T-helper 1 cell treated with Interleukin-12 subunit alpha and Interleukin-12 subunit beta and Interleukin-4 antibody, amounts not matched to agents 30 μg/mL and 1 μg/mL, for 36 hours (primary cell): ENCODE data around the gene ARMH2.

Experiments used
- H3K27ac Mint-ChIP-seq: one replicate; pipeline ENCODE4 v1.8.0; 2021; ENCODE audit warnings: mild to moderate bottlenecking, mixed read lengths
- H3K27me3 Mint-ChIP-seq: one replicate; pipeline ENCODE4 v1.8.0; 2021; ENCODE audit warnings: low read depth, mixed read lengths
- H3K36me3 Mint-ChIP-seq: one replicate; pipeline ENCODE4 v1.8.0; 2021; ENCODE audit warnings: low read depth, mixed read lengths
- H3K4me1 Mint-ChIP-seq: one replicate; pipeline ENCODE4 v1.8.0; 2021; ENCODE audit warnings: low read depth, mixed read lengths
- H3K4me3 Mint-ChIP-seq: one replicate; pipeline ENCODE4 v1.8.0; 2021; ENCODE audit warnings: mild to moderate bottlenecking, moderate library complexity, mixed read lengths
- H3K9me3 Mint-ChIP-seq: one replicate; pipeline ENCODE4 v1.8.0; 2021; ENCODE audit warnings: mixed read lengths

Gene ARMH2

DNA sequence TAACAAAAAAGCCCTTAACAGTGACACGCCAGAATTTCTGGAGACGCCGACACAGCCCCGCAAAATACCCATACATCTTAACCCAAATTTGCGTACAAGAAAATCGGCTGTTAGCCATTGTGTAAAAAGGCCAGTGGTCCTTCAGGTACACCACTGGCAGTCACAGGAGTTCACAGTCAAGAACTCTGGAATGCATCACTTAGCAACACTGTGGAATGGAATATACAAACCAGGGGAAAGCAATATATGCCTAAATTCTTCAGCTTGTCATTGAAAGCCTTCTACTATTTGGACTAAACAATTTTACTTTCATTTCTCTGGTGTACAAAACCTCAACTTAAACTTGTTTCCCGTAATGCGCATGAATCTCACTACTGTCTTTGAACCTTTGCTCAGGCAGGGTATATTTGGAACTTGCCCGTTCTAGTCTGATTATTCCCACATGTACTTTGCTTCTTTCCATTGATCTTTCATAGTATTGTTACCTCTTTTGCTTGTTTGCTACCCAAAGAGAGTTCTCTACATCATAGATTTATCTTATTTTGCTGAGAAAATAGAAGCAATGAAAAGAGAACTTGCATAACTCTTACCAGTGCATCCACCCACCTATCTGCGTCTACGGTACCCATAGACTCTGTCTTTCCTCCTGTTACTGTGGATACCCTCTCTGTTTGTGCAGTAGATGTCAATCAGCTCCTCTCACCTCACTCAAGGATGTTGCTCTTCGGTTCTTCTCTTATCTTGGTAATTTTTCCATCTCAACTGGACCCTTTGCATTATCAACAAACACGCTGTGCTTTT lies at the start of gene ARMH2:
Gene ARMH2, minus strand, starts transcription at position 178 of the 801 bp plus-strand sequence. Its CDS starts 60 bp downstream, at position 118.
- Mint-ChIP-seq H3K36me3 (peaks cover 30% of the 10 kb centered on the region), H3K27ac (peak within 1 kb of the TSS; percentile 50), H3K27me3 (no peaks in the 10 kb centered on the region), H3K4me1 (peaks cover 16% of the 10 kb centered on the region), H3K9me3 (no peaks in the 10 kb centered on the region), H3K4me3 (no peak within 1 kb of the TSS)

DNA sequence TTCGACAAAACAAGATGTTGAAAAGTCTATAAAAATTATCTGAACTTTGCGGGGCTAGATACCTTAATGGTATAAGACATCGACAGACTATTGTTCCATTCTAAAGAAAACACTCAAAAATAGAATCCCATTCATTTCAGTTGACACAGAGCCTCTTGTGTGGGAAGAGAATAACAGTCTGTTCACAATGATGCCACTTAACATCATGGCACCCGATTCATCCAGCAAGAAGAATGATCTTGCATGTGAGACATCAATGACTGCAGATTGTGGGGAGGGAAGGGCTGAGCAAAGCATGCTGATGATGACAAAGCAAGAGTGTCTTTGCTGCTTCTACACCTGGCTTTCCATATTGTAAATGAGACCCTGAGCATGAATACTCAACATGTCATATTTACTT lies 49.7 kb upstream of the ARMH2 start:
- H3K27ac Mint-ChIP-seq, result no peak overlapping the region
- no peaks in the 10 kb centered on the region for H3K27me3 Mint-ChIP-seq
- H3K9me3 Mint-ChIP-seq, result no peaks in the 10 kb centered on the region
- H3K4me3 Mint-ChIP-seq, result no peak overlapping the region
- peaks cover 75% of the 10 kb centered on the region for H3K36me3 Mint-ChIP-seq
- H3K4me1 Mint-ChIP-seq, result peaks cover 20% of the 10 kb centered on the region

DNA sequence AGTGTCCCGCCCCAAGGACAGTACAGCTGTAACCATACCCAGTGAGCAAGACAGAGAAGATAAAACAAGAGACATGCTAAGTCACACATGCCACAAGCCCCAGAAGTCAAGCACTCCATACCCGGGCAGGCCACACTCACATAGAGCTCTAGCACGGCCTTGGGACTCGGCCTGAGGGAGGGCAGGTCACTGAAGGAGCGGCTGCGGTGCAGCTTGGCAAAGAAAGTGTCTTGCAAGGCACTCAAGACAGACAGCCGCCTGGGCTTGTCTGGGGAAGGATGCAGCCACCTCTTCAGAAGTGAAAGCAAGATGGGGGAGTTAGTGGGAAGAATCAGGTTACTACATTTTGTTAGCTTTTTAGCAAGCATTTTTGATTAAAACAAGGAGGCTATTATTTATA lies 48.7 kb upstream of the ARMH2 start:
- H3K36me3 Mint-ChIP-seq, result peaks cover 76% of the 10 kb centered on the region
- no peak overlapping the region for H3K4me3 Mint-ChIP-seq
- no peaks in the 10 kb centered on the region for H3K9me3 Mint-ChIP-seq
- peak overlapping the region; percentile 43 for H3K27ac Mint-ChIP-seq
- peaks cover 25% of the 10 kb centered on the region for H3K4me1 Mint-ChIP-seq
- no peaks in the 10 kb centered on the region for H3K27me3 Mint-ChIP-seq

DNA sequence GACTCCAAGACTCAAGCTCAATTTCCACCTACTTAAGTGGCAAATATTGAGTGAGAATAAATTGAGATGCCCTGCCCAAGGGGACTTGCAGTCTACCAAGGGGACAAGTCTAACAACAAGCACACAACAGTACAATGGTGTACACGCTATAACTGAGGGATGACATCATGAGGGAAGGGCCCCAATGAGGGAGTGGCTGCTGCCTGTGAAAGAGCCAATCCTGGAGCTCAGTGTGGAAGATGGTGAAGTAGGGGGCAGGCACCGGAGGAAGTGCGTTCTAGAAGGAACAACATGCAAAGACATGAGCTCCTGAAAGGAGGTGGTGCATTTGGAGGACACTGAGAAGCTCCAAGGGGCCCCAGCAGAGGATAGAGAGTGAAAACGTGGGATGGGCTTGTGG lies 46.9 kb upstream of the ARMH2 start:
- Mint-ChIP-seq H3K4me3 (no peak overlapping the region), H3K27me3 (no peaks in the 10 kb centered on the region), H3K27ac (peak overlapping the region; percentile 63), H3K36me3 (peaks cover 86% of the 10 kb centered on the region), H3K4me1 (peaks cover 36% of the 10 kb centered on the region), H3K9me3 (no peaks in the 10 kb centered on the region)

DNA sequence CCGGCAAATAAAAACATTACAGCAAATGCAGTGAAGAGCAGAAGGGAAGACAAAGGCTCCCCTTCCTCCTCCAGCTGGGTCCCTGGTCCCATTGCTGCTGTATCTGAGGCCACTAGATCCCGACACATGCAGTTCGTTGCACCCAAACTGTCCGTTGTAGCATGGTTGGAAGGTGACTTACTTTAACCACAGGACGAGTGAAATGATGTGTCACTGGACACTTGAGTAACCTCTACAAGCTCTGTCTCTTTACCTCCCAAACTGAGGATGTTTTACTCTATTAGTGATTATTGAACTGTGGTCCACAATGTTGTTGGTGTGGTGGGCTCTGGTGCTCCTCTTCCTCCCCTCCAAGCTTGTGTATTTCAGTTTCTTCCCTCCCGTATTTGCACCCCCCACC lies 46.2 kb upstream of the ARMH2 start:
- H3K4me1 Mint-ChIP-seq, result peaks cover 41% of the 10 kb centered on the region

DNA sequence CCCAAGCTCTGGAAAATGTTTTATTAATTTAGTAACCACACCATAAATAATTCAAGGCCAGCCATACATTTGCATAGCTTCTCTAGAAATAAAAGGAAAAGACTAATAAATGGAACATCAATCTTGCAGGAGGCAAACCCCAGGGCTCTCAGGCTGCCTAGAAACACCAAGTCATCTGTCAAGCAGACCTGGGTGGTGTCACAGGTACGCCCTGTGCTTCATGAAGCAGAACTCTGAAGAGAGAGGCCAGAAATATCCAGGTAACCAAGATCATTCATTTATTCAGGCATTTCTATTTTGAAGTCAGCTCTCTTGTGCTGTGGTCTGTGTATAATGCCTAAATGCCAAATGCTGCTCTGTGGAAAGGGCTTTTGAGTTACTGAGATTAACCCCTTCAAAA lies 45.3 kb upstream of the ARMH2 start:
- no peak overlapping the region for H3K27ac Mint-ChIP-seq
- peaks cover 81% of the 10 kb centered on the region for H3K36me3 Mint-ChIP-seq
- peaks cover 44% of the 10 kb centered on the region for H3K4me1 Mint-ChIP-seq
- H3K4me3 Mint-ChIP-seq, result no peak overlapping the region
- no peaks in the 10 kb centered on the region for H3K9me3 Mint-ChIP-seq
- no peaks in the 10 kb centered on the region for H3K27me3 Mint-ChIP-seq

More for the DNA sequence above, 46.2 kb upstream of the ARMH2 start:
- no peak overlapping the region for H3K4me3 Mint-ChIP-seq
- no peaks in the 10 kb centered on the region for H3K9me3 Mint-ChIP-seq
- peaks cover 83% of the 10 kb centered on the region for H3K36me3 Mint-ChIP-seq
- H3K27me3 Mint-ChIP-seq, result no peaks in the 10 kb centered on the region
- H3K27ac Mint-ChIP-seq, result no peak overlapping the region

DNA sequence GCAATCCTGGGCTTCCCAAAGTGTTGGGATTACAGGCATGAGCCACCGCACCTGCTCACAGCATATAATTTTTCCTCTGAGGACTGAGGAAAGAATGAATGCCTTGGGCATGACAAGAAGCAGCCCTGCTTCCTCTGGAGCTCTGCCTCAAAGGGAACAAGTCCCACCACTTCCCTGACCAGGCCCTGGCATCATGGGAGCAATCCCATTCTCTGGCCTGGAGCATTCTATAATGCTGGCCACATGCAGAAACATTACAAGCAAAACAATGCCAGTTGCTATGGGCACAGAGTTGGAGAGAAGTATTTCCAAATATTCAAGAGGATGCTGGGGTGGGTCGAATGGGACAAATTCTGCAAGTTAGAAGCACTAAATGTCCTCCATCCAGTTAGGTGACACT lies 41.5 kb upstream of the ARMH2 start:
- no peak overlapping the region for H3K27ac Mint-ChIP-seq
- H3K27me3 Mint-ChIP-seq, result no peaks in the 10 kb centered on the region
- H3K4me3 Mint-ChIP-seq, result no peak overlapping the region
- no peaks in the 10 kb centered on the region for H3K9me3 Mint-ChIP-seq
- peaks cover 45% of the 10 kb centered on the region for H3K4me1 Mint-ChIP-seq
- peaks cover 80% of the 10 kb centered on the region for H3K36me3 Mint-ChIP-seq

DNA sequence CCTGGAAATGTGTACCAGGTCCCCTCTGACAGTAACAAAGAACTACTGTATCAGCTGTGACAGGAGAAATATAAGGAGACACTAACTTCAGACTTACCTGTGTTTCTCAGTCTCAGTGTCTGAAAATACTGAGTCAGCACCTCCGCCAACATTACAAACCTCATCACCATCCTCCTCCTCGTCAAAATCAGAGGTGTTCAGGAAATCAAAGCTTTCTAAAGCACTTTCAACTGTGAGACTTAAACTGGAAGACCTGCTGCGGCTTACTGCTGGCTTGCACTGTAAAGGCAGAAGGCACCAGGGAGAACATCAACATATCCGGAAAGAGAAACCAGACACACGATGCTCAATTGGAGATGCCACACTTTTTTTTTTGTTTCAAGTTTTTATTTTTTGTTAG lies 40.3 kb upstream of the ARMH2 start:
- Mint-ChIP-seq H3K9me3 (no peaks in the 10 kb centered on the region), H3K27ac (peak overlapping the region; percentile 73), H3K4me3 (no peak overlapping the region), H3K27me3 (no peaks in the 10 kb centered on the region), H3K36me3 (peaks cover 85% of the 10 kb centered on the region), H3K4me1 (peaks cover 50% of the 10 kb centered on the region)

DNA sequence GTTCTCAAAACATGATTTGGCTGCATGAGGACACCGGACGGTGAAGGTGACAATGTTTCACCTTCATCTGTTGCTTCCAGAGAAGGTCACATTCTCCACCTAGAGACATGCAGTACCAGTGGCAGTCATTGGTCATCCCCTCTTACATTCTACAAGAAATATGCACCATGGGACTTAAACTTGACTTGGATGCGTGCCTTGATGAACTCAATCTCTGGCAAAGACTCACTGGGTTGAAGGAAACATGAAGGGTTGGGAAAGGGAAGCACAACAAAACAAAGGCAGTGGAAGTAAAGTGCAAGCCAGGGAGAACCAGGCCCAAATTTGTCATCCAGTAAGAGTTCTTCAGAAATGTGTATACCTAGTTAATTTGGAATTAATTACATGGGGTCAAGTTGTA lies 39.4 kb upstream of the ARMH2 start:
- peaks cover 50% of the 10 kb centered on the region for H3K4me1 Mint-ChIP-seq
- no peaks in the 10 kb centered on the region for H3K27me3 Mint-ChIP-seq
- H3K27ac Mint-ChIP-seq, result peak overlapping the region; percentile 45
- H3K36me3 Mint-ChIP-seq, result peaks cover 82% of the 10 kb centered on the region
- no peaks in the 10 kb centered on the region for H3K9me3 Mint-ChIP-seq
- H3K4me3 Mint-ChIP-seq, result no peak overlapping the region

DNA sequence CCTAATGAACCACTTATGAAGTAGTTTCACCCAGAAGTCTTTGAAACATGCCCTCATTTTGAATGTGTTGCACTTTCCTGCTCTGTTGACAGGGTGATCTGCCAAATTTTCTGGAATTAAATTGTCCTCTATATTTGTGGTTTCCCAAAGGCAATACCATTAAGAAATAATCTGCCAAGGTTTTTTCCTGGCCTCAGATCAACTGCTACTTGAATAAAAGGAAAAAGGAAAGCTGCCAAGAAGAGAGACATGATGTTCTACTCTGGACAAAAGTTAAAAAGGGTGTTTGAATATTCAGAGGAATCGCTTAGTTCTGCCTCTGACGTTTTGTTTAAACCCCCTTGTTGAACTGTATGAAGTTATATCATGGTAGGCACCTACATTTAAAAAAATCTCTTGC lies 37.4 kb upstream of the ARMH2 start:
- Mint-ChIP-seq H3K9me3 (no peaks in the 10 kb centered on the region), H3K27ac (no peak overlapping the region), H3K27me3 (no peaks in the 10 kb centered on the region), H3K4me1 (peaks cover 39% of the 10 kb centered on the region), H3K4me3 (no peak overlapping the region), H3K36me3 (peaks cover 82% of the 10 kb centered on the region)

DNA sequence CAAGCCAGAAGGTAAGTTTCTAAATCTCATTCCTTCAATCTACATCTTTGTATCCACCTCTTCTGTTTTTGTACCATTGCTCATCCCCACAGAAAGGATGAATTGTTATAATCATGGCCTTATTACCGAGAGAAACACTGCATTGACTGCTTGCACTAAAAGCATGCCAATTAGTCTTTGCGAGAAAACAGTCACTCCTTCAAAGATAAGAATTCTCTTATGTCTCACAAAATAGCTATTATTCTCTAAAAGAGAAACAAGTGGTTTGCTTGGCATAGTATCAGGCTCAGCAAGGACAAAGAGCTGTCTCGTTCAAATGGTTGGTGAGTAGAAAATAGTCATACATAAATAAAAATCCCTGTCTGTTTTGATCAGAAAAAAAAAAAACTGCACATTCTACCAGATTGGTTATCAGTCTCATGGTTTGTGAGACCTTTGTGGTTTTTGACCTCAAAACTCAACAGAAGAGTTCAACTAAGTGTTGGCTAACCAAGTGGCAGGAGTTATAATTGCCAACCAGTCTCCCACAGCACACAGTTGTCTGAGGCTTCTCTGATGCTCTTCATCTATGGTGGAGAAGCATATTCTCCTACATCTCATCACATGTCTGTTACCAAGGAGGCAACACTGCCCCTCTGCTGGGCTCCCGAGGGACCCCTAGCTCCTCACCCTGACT lies 35.1 kb upstream of the ARMH2 start:
- Mint-ChIP-seq H3K9me3 (no peaks in the 10 kb centered on the region), H3K36me3 (peaks cover 74% of the 10 kb centered on the region), H3K27me3 (no peaks in the 10 kb centered on the region), H3K4me1 (peaks cover 17% of the 10 kb centered on the region), H3K27ac (peak overlapping the region; percentile 50), H3K4me3 (no peak overlapping the region)

DNA sequence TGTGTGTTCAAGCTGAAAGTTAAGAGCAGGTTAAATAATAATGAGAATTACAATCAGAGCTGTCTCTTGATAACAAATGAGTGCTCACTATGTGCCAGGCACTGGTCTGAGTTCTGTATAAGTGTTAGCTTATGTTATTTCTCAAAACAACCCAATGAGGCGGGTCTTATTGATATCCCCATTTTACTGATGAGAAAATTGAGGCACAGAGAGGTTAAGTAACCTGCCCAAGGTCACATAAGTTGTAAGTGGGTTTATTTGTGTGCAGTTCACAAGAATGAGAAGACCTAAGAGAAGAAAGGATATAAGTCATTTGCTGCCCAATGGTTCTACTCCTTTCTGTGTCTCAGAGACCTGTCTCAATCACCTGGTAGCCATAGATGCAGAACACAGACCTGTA lies 34.1 kb upstream of the ARMH2 start:
- Mint-ChIP-seq H3K4me3 (no peak overlapping the region), H3K27me3 (no peaks in the 10 kb centered on the region), H3K36me3 (peaks cover 72% of the 10 kb centered on the region), H3K27ac (no peak overlapping the region), H3K4me1 (peaks cover 13% of the 10 kb centered on the region), H3K9me3 (no peaks in the 10 kb centered on the region)

DNA sequence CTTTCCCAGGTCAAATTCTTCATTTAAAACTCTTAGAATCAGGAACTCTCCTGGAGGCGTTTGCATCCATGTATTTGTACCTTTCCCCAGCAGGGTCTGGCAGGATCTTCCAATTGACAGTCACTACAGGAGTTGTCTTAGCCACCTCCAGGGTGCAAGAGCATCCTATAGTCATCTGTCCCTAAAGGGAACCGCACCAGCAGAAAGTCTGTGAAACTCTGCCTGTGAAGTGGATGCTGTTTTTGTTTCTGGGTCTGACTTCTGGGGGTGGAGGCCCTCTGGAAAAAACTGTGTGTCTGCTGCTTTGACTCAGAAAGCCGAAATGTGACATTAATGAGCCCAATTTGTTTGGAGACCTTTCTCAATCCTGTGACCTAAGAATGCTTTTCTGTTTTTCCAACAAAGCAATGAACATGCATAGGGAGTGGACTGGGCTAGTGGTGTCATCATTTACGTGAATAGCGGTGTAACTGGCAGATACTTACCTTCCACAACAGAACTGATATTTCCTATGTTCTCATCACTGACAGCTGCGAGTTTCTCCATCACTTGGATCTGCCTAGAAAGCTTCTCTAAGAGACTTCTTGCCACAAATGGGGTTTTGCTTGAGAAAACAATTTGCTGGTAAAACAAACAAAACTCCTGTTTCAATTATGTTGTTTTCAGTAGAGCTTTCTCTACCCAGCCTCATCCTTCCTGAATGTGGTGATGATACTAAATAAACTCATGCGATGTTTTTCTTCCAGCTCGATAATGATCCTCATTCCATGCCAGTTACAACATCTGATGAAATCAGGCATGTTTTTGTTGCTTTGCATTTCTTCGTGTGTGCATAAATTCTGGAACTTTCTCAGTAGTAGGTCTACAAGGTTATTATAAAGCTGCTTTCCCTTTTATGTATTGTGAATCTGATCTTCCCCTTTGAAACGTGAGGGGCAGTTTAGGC lies 33.3 kb upstream of the ARMH2 start:
- no peak overlapping the region for H3K27ac Mint-ChIP-seq
- H3K27me3 Mint-ChIP-seq, result no peaks in the 10 kb centered on the region
- H3K9me3 Mint-ChIP-seq, result no peaks in the 10 kb centered on the region
- H3K4me1 Mint-ChIP-seq, result peaks cover 13% of the 10 kb centered on the region
- H3K36me3 Mint-ChIP-seq, result peaks cover 75% of the 10 kb centered on the region
- H3K4me3 Mint-ChIP-seq, result no peak overlapping the region

DNA sequence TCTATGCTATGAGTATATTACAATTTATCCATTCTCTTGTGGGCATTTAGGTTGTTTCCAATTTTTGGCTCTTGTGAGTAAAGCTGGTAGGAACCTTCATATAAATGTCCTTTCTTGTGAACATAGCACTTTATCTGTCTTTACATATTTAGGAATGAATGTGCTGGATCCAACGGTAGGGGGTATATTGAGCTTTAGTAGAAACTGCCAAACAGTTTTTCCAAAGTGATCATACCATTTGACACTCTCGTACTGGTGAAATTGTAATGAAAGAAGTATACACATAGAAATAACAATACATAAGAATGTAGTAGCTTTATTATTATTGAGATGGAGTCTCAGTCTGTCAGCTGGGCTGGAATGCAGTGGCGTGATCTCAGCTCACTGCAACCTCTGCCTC lies 30.9 kb upstream of the ARMH2 start:
- H3K27ac Mint-ChIP-seq, result peak overlapping the region; percentile 15
- no peaks in the 10 kb centered on the region for H3K27me3 Mint-ChIP-seq
- no peaks in the 10 kb centered on the region for H3K9me3 Mint-ChIP-seq
- peaks cover 64% of the 10 kb centered on the region for H3K36me3 Mint-ChIP-seq
- H3K4me1 Mint-ChIP-seq, result peaks cover 6% of the 10 kb centered on the region
- no peak overlapping the region for H3K4me3 Mint-ChIP-seq
